ENCODE measurements around the gene HOXC11.

Gene HOXC11

GRCh38 chr12:53944209-53944608, 28.7 kb upstream of the HOXC11 start:
- no peak for DNase-seq

- no peak for DNase-seq
Measured at GRCh38 chr12:53944907-53945847, 27.7 kb upstream of the HOXC11 start.

- no peak for DNase-seq
Measured at GRCh38 chr12:53947743-53948142, 25.2 kb upstream of the HOXC11 start.

DNA sequence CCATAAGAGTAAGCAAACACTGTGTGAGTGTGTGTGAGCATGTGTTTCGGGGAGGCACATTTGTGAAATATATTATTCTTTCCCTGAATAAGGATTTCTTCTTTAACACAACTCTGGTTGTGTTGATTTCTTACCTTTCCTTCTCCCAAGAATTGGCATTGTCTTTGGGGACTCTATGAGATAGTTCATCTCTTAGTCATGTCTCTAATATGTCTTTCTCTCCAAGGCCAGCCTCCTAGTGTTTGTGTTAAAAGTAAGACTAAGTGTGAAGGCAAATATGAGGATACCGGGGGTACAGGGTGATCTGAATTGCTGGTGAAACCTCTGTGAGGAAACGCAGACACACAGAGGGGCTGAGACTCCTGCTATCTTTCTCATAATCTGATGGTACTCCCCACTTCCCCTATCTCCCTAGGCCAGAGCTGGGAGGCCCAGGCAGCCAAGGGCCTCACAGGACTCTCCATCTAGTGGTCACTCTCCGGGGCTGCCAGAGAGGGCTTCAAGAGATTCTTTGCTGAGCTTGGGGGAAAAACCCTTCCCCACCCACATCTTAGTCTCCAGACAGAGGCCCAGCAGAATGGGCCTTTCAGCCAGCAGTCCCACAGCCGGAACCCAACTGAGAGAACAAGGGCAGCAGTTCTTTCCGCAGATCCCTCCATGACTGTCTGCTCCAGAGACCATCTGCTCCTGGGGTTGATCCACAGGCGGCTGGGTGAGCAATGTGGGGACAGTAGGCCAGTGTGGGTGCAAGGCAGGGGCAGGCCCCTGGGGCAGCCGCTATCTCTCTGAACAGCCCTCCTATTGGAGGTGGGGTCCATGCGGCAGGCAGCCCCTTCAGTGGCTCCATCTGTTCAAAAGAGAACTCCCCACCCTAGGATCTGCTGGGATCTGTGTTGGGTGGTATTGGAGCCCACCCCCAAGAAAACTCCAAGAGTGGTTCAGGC, 24.0 kb upstream of the HOXC11 start:
- DNase-seq: no peak

- DNase-seq: no peak
Measured at GRCh38 chr12:53949631-53950436, 23.1 kb upstream of the HOXC11 start.

GRCh38 chr12:53950437-53950773, 22.5 kb upstream of the HOXC11 start:
- no peak for DNase-seq

DNA sequence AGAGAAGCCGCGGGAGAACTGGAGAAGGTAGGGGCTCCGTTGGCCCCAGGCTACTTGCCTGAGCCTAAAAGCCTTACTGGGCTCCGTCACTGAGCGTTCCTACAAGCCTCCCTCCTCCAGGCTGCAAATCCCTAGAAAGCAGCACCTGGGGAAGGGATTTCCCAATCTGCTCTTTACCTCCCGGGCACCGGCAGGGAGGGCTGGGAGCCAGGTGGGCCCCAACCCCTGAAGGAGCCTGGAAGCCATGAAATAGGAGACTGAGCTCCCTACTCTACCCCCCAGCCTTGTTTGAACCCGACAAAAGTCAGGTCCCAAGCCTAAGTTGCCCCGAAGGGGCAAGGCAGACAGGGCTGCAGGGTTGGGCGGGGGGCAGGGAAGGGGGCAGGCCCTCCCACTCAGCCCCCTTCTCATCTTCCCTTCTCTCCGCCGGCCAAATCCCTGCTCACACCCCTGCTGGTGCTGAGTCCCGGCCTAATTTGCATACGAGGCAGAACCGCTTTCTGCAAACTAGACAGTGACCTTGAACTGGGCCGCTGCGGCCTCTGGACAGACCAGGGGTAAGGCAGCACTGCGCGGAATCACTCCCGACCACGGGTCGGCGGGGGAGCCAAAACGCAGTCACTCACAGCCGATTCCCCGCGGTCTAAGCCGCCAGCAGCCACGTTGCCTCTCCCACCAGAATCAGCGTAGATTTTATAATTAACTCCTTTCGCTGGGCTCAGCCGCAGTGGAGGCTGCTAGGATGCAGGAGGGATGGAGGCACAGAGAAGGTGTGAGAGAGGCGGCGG, 21.9 kb upstream of the HOXC11 start:
- no peak for DNase-seq

DNA sequence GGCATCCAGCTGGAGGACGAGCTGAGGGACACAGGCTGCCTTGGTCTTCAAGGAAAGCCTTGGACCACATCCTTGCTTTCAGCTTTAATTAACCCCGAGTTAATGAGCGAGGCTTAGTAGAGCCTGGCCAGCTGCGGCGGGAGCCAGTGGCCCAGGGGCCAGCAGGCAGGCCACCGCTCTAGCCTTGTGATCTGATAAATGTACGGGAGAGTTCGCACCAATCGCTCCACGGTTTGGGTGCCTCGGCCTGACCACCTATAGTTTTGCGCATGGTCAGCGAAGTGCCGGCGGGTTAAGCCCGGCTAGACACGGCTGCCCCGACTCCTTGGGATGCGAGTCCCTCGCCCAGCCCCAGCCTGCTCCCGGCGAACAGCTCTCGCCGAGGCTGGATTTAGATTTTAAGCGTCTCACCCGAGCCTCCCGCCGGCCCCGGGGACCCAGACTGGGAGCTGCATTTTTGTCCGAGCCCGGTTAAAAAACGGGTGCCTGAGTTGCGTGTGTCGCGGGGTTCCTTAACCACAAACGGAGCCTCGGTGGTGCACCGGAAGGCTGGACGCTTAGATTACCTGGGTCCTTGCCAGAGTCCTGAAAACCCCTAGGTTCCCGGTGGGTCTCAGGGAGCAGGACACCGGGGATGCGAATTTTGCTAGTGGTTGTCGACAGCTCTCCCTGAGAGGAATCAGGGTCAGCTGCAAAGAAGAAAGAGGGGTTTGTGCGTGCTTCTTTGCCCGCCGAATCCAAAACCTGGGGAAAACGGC, 21.2 kb upstream of the HOXC11 start:
- DNase-seq: no peak

- no peak for DNase-seq
Measured at GRCh38 chr12:53952335-53952694, 20.6 kb upstream of the HOXC11 start.

DNA sequence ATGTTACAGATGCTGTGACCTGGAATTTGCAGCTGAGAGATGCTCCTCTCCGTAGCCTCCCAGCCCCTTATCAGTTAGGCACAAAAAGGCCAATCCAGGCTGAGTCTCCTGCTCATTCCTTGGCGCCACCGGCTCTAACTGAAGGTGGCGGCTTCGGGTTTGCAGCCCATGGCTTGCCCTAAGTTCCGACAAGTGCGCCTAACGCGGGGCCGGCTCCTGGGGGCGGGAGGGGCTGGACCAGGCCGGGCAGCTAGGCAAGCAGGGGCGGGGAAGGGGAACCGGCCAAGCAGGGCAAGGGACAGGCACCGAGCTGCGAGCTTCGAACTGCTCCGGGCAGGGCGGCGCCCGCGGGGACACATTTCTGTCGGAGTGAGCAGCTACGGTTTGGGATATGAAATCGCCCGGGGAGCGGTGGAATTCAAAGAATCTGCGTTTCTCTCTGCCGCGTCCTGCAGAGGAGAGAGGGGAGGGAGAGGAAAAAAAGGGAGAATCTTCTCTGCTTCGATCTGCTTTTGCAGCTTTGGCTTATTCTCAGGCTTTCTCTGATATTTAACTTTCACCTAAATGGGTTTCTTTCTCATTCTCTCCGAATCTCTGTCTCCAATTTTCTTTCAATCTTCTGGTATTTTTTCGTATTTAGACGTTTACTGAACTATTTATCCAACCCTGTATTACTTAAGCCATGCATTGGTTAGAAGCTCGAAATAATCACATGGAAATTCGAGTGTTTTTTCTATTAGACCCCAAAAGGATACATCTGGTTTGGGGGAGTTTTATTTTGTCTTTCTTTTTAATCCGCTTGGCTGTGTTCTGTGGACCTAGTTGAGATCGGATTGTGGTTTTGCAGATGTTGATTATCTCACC, 19.8 kb upstream of the HOXC11 start:
- DNase-seq: no peak

DNA sequence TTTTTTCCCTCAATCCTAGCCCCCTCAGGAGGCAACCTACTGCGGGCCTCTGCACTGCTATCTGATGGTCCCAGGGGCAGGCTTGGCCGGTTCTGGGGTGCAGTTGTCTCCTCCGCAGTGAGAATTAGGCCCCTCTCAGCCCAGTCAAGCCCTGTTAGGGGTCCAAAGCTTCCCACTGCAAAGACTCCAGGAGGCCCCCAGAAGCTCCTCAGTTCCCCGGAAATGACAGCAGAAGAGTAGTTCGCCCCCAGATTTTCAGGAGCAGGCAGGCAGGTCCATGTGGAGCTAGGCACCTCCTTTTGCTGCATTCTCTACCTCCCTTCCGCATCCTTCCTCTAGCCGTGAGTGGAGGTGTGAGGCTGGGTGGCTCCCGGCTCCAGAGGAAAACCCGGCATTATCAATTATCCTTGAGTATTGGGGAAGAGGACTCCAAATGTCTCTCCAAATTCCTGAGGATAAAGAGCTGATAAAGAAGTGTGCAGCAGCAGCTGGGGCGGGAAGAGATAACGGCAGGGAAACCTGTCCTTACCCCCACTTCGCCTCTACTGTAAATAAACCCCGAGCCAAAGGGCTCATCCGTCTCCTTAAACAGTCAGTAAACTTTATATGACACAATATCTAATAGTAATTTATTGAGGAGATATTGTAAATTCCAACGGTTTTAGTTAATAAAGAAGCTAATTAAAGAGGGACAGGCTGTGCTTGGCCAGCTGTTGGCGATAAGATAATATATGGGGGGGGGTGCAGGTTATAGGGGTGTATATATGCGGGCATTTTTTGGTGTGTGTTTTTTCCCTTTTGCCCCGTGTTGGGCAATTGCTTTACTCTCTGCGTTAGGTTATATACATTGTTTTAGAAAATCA, 18.9 kb upstream of the HOXC11 start:
- no peak for DNase-seq

- no peak for DNase-seq
Measured at GRCh38 chr12:53954694-53955035, 18.3 kb upstream of the HOXC11 start, which contains the start of gene HOXC12. Gene HOXC12 (plus strand): TSS chr12:53954903. CDS start chr12:53954930, 27 bp downstream.

DNA sequence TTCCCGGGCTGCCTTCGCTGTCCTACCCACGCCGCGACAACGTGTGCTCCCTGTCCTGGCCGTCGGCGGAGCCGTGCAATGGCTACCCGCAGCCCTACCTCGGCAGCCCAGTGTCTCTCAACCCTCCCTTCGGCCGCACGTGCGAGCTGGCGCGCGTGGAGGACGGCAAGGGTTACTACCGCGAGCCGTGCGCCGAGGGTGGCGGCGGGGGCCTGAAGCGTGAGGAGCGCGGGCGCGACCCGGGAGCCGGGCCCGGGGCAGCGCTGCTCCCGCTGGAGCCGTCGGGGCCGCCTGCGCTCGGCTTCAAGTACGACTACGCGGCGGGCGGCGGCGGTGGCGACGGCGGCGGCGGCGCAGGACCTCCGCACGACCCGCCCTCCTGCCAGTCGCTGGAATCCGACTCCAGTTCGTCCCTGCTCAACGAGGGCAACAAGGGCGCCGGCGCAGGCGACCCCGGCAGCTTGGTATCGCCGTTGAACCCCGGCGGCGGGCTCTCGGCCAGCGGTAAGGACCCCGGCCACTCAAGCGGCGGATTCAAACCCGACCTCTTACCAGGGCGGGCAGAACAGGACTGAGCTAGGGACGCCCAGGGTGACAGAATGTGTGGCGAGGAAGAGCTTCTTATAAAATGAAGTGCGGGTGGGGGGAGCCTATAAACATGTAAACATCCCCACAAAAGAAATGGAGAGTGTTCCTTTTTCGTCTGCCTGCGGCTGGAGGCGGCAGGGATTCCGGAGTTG, 17.7 kb upstream of the HOXC11 start:
- DNase-seq: no peak

DNA sequence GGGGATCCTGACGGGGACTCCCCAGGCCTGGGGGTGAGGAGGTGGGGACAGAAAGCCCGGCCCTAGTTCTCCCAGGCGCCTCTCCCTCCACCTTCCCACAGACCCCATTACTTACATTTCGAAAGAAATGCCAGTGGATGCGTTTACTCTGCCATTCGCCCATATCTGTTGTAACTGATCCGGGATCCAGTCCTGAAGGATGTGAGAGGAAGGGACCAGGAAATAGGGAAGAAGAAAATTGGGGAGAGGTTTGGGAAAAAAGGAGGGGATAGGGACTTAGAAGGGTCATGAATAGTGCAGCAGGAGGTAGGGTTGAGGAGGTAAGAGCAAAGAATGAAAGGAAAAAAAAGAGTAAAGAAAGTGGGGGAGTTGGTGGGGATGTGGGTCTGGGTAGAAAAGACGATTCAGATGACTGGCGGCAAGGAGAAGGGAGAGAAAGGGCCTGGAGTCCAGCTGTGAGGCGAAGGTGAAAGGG, 17.1 kb upstream of the HOXC11 start:
- no peak for DNase-seq

DNA sequence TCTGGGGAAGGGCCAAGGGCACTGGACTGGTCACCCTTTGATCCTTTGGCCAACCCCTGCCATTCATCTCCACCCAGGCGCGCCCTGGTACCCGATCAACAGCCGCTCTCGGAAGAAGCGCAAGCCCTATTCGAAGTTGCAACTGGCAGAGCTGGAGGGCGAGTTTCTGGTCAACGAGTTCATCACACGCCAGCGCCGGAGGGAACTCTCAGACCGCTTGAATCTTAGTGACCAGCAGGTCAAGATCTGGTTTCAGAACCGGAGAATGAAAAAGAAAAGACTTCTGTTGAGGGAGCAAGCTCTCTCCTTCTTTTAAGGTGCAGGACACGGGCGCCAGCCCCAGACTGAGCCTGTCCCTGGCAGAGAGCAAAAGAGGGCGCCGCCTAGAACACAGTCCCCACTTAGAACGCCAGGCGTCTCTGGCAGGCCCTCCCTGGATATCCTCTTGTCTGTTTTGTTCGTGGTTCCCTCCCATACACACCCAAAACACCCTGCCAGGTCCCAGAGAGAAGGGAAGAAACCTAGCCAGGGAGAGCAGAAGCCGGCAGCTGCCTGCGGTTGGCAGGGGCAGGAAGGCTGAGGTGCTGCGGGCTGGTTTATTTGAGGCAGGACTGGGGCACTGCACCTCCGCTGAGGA, 16.6 kb upstream of the HOXC11 start:
- no peak for DNase-seq

DNA sequence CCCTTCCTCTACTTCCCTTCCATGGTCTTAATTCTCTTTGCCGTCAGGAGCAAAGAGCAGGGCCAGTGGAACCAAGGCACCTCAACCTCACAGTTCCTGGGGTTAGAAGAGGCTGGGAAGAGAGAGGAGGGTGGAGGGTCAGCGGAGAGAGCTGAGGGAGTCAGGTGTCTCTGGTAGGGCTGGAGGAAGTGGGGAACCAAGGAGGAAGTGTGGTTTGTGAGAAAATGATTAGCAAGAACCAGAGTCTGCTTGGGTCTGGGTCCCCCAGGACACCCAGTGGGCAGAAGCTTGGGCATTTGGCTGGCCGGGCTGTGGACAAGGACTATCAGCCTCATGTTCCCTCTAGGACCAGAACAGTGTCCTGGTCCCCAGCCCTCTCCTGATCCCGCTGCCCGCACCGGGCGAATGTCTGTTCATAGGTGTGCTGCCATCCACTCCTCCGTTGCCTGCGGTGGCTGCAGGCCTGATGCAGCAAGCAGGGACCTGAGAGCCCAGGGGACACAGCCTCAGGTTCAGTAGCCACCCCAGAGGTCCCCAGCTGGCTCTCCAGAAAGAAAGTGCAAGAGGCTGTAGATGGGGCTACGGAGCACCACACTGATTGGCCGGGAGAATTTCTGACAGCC, 15.9 kb upstream of the HOXC11 start:
- no peak for DNase-seq

- no peak for DNase-seq
Measured at GRCh38 chr12:53958128-53958527, 14.8 kb upstream of the HOXC11 start.

DNA sequence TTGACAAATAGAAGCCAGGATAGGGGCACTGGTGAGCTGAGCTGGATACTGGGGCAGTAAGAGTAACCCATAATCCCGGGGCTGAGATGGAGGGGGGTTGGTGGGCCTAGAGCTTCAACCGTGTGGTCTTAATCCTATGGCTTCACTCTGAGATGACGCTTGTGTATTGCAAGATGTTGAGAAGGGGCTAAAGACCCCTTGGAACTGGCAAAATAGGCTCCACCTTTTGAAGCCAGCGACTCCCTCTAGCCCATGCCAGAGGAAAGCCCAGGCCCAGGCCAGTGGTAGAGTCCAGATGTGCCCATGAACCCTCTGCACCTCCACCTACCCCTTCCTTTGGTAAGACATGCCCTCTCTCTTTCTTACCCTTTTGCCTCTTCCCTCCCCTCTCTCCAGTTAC, 13.6 kb upstream of the HOXC11 start:
- no peak for DNase-seq

Data from activated CD4-positive, alpha-beta T cell treated with anti-CD3 and anti-CD28 coated beads for 1 hour (primary cell).